GM23338 (cell line): ENCODE data around the gene APC.

ENCODE experiments used
- CREB1 ChIP-seq: fragments of 250-450 bp; sonication (Bioruptor Pico); IDR thresholded peaks from 2 replicates; pipeline ENCODE4 v1.5.0; 2020; ENCODE audit warnings: low read depth, mild to moderate bottlenecking, moderate library complexity
- CTCF ChIP-seq, 2 experiments: fragments of 200-600 bp in 1 of 2; sonication (generic) in 1 of 2; conservative IDR thresholded peaks; 2 replicates each; pipeline versions ENCODE4 v1.5.1 to v1.6.1; 2016 to 2017; ENCODE audit warnings: antibody characterized with exemption in 2 of 2, low read depth in 2 of 2, mild to moderate bottlenecking in 2 of 2, moderate library complexity in 1 of 2
- ETS1 ChIP-seq: IDR thresholded peaks from 2 replicates; pipeline ENCODE4 v1.6.1; 2016; ENCODE audit warnings: antibody characterized with exemption
- EZH2 ChIP-seq: fragments of 200-600 bp; sonication (generic); IDR thresholded peaks from one replicate; pipeline ENCODE4 v1.8.0; 2017; ENCODE audit warnings: antibody characterized with exemption, mild to moderate bottlenecking, low read depth; ENCODE audit not compliant: unreplicated experiment
- EZH2phosphoT487 ChIP-seq: fragments of 200-600 bp; sonication (generic); IDR thresholded peaks from one replicate; pipeline ENCODE4 v1.8.1; 2018; ENCODE audit warnings: antibody characterized with exemption; ENCODE audit not compliant: unreplicated experiment
- JUNB ChIP-seq: IDR thresholded peaks from one replicate; pipeline ENCODE4 v1.6.1; 2016; ENCODE audit warnings: antibody characterized with exemption; ENCODE audit not compliant: unreplicated experiment
- NANOG ChIP-seq: IDR thresholded peaks from 2 replicates; pipeline ENCODE4 v1.6.1; 2016; ENCODE audit warnings: antibody characterized with exemption, borderline replicate concordance
- POLR2AphosphoS5 ChIP-seq: IDR thresholded peaks from 2 replicates; pipeline ENCODE4 v1.6.1; 2016; ENCODE audit warnings: antibody characterized with exemption, low read depth
- REST ChIP-seq: IDR thresholded peaks from one replicate; pipeline ENCODE4 v1.6.1; 2018; ENCODE audit warnings: antibody characterized with exemption; ENCODE audit not compliant: unreplicated experiment
- STAT1 ChIP-seq: IDR thresholded peaks from one replicate; pipeline ENCODE4 v1.6.1; 2016; ENCODE audit warnings: antibody characterized with exemption; ENCODE audit not compliant: unreplicated experiment
- ZNF114 ChIP-seq: fragments of 250-450 bp; sonication (Bioruptor Pico); IDR thresholded peaks from 2 replicates; pipeline ENCODE4 v1.5.0; 2020; ENCODE audit warnings: mild to moderate bottlenecking, moderate library complexity
- ZNF331 ChIP-seq: fragments of 250-450 bp; sonication (Bioruptor Pico); IDR thresholded peaks from 2 replicates; pipeline ENCODE4 v1.5.0; 2020; ENCODE audit warnings: low read depth, mild to moderate bottlenecking, moderate library complexity
- ZNF462 ChIP-seq: fragments of 250-450 bp; sonication (Bioruptor Pico); IDR thresholded peaks from 2 replicates; pipeline ENCODE4 v1.5.0; 2020; ENCODE audit warnings: mild to moderate bottlenecking, moderate library complexity

- TF ChIP-seq EZH2 (no peak), ETS1 (no peak), CTCF (conservative IDR thresholded peaks at IDR 0.05; ENCODE audit: low read depth in 2 of 2) (no peak), POLR2AphosphoS5 (no peak), REST (no peak), EZH2phosphoT487 (no peak), STAT1 (no peak), ZNF114 (CRISPR knock-in tag) (no peak), CREB1 (CRISPR knock-in tag) (no peak), JUNB (no peak), NANOG (no peak), ZNF462 (CRISPR knock-in tag) (no peak), ZNF331 (CRISPR knock-in tag) (no peak)
Observed at GRCh38 chr5:112711436-112711835, 26.2 kb upstream of the APC start.
